GM12878 (cell line): ENCODE data around the gene SORL1. TPM values are rescaled to one million over a fixed set of nuclear protein-coding genes. Genes with fewer than 3 reads are reported as not detected.

Experiments used
- ATAC-seq: fragments of 200-7000 bp; cut with Tn5 transposase; 3 replicates; pipeline ENCODE4 v1.9.1; 2020; ENCODE audit warnings: mild to moderate bottlenecking, moderate library complexity
- BruUV-seq: library from RNA; stranded (reverse); fragments of 400-500 nt; replicated peaks from 2 replicates; lab custom pipeline; 2021; lab: Mats Ljungman, UMichigan
- CTCF ChIA-PET: fragments of 300-600 bp; sonication (Branson Sonifier 250); formaldehyde crosslinking; extraction: SDS; loops from one replicate; lab custom pipeline; 2021; ENCODE audit warnings: inconsistent platforms; lab: Yijun Ruan, JAX
- POLR2A ChIA-PET: fragments of 350-600 bp; formaldehyde crosslinking; extraction: SDS; loops from one replicate; lab custom pipeline; 2021; ENCODE audit warnings: inconsistent platforms; lab: Charles Lee
- RAD21 ChIA-PET: fragments of 300-600 bp; sonication (Branson Sonifier 250); formaldehyde crosslinking; loops from one replicate; lab custom pipeline; 2023; ENCODE audit warnings: antibody characterized with exemption; ENCODE audit not compliant: unreplicated experiment; lab: Charles Lee
- SMC1A ChIA-PET: fragments of 300-600 bp; sonication (Branson Sonifier 250); formaldehyde crosslinking; loops from one replicate; lab custom pipeline; 2023; ENCODE audit not compliant: unreplicated experiment, uncharacterized antibody; lab: Charles Lee
- DNase-seq: peaks from one replicate; pipeline ENCODE4 v3.0.0-alpha.2; 2011; ENCODE audit warnings: low read depth, low spot score
- FAIRE-seq: peaks from 3 replicates; lab custom pipeline; 2011; peaks lifted over from hg19 to GRCh38; lab: Jason Lieb, UNC
- H2AFZ ChIP-seq: 2 replicates; pipeline ENCODE4 v1.6.0; 2011; ENCODE audit warnings: low read depth, low read length, control low read depth; ENCODE audit not compliant: control insufficient read depth
- H3K27ac ChIP-seq: 2 replicates; pipeline ENCODE4 v1.5.1; 2011; ENCODE audit warnings: control low read depth; ENCODE audit not compliant: control insufficient read depth, insufficient read depth
- H3K27me3 ChIP-seq, 2 experiments: replicated peaks in 1 of 2; 2 replicates each; pipeline versions ENCODE4 v1.6.0 to v1.6.1; 2011; ENCODE audit warnings: low read length in 1 of 2; ENCODE audit not compliant: control insufficient read depth in 2 of 2, insufficient read depth in 2 of 2
- H3K36me3 ChIP-seq, 2 experiments: 2 replicates each; pipeline ENCODE4 v1.5.1; 2011; ENCODE audit warnings: low read length in 1 of 2; ENCODE audit not compliant: control insufficient read depth in 2 of 2, insufficient read depth in 2 of 2
- H3K4me1 ChIP-seq: 2 replicates; pipeline ENCODE4 v1.6.1; 2011; ENCODE audit warnings: mild to moderate bottlenecking, low read length, moderate library complexity, mixed read lengths; ENCODE audit not compliant: control insufficient read depth, insufficient read depth
- H3K4me2 ChIP-seq: 2 replicates; pipeline ENCODE4 v1.6.0; 2011; ENCODE audit warnings: control low read depth; ENCODE audit not compliant: control insufficient read depth, insufficient read depth
- H3K4me3 ChIP-seq: fragments of 200-600 bp; sonication (generic); 2 replicates; pipeline ENCODE4 v1.5.1; 2016
- H3K79me2 ChIP-seq: 2 replicates; pipeline ENCODE4 v1.6.0; 2011; ENCODE audit warnings: low read length; ENCODE audit not compliant: control insufficient read depth, insufficient read depth
- H3K9ac ChIP-seq: 2 replicates; pipeline ENCODE4 v1.8.0; 2011; ENCODE audit warnings: low read length, control low read depth, mixed read lengths; ENCODE audit not compliant: control insufficient read depth, insufficient read depth
- H3K9me3 ChIP-seq: replicated peaks from 3 replicates; pipeline ENCODE4 v1.5.1; 2011; ENCODE audit warnings: mild to moderate bottlenecking, low read length; ENCODE audit not compliant: control insufficient read depth, insufficient read depth
- H4K20me1 ChIP-seq: 2 replicates; pipeline ENCODE4 v1.6.0; 2011; ENCODE audit not compliant: control insufficient read depth, insufficient read depth
- BACH1 ChIP-seq: fragments of 450-650 bp; IDR thresholded peaks from 2 replicates; pipeline ENCODE4 v1.6.1; 2017; ENCODE audit warnings: mild to moderate bottlenecking, borderline replicate concordance
- CEBPZ ChIP-seq: fragments of 150-350 bp; IDR thresholded peaks from 2 replicates; pipeline ENCODE4 v1.6.1; 2016; ENCODE audit warnings: low read depth, low read length
- E2F4 ChIP-seq: IDR thresholded peaks from 2 replicates; pipeline ENCODE4 v1.6.1; 2012; ENCODE audit warnings: low read depth, low read length, improper control_type of control experiment
- HDGF ChIP-seq: fragments of 450-650 bp; IDR thresholded peaks from 2 replicates; pipeline ENCODE4 v1.6.1; 2016; ENCODE audit warnings: antibody characterized with exemption
- NFYB ChIP-seq: IDR thresholded peaks from 2 replicates; pipeline ENCODE4 v1.6.1; 2011; ENCODE audit warnings: low read depth, mild to moderate bottlenecking, low read length, improper control_type of control experiment, moderate library complexity; ENCODE audit not compliant: insufficient read depth
- PAX5 ChIP-seq: IDR thresholded peaks from 2 replicates; pipeline ENCODE4 v1.6.1; 2011; ENCODE audit warnings: low read depth, low read length, borderline replicate concordance
- RCOR1 ChIP-seq: conservative IDR thresholded peaks from 2 replicates; pipeline ENCODE4 v1.6.1; 2012; ENCODE audit warnings: low read depth, low read length, improper control_type of control experiment
- SMAD1 ChIP-seq: fragments of 450-650 bp; IDR thresholded peaks from 2 replicates; pipeline ENCODE4 v1.6.1; 2018; ENCODE audit warnings: mild to moderate bottlenecking, low read depth; ENCODE audit not compliant: partially characterized antibody
- SMC3 ChIP-seq: IDR thresholded peaks from 2 replicates; pipeline ENCODE4 v1.6.1; 2011; ENCODE audit warnings: low read length, improper control_type of control experiment, borderline replicate concordance
- SPI1 ChIP-seq: IDR thresholded peaks from 2 replicates; pipeline ENCODE4 v1.6.1; 2011; ENCODE audit warnings: low read depth, mild to moderate bottlenecking, low read length, moderate library complexity, borderline replicate concordance; ENCODE audit not compliant: insufficient read depth
- TCF12 ChIP-seq: IDR thresholded peaks from 2 replicates; pipeline ENCODE4 v1.6.1; 2011; ENCODE audit warnings: low read depth, mild to moderate bottlenecking, low read length
- ZBTB11 ChIP-seq: fragments of 450-650 bp; formaldehyde crosslinking; IDR thresholded peaks from 2 replicates; pipeline ENCODE4 v1.5.0; 2022; ENCODE audit warnings: mild to moderate bottlenecking, missing genetic modification characterization
- ZBTB4 ChIP-seq: fragments of 450-650 bp; formaldehyde crosslinking; IDR thresholded peaks from 2 replicates; pipeline ENCODE4 v1.4.0; 2022; ENCODE audit warnings: mild to moderate bottlenecking, moderate library complexity
- ZZZ3 ChIP-seq: IDR thresholded peaks from 2 replicates; pipeline ENCODE4 v1.6.1; 2011; ENCODE audit warnings: low read depth; ENCODE audit not compliant: control insufficient read depth, insufficient read length
- WGBS: methylation state at CpG from one replicate; pipeline ENCODE4 v1.1.6; 2016; ENCODE audit warnings: low lambda C conversion rate; ENCODE audit not compliant: insufficient replicate concordance, insufficient coverage; ENCODE audit errors: missing lambda C conversion rate; 5-methylcytosine and 5-hydroxymethylcytosine counted together
- in situ Hi-C: fragments of 300-500 bp; cut with MboI; formaldehyde crosslinking; loops from 9 replicates; pipeline ENCODE4 v1.14.3; 2018; ENCODE audit warnings: mixed read lengths
- intact Hi-C: fragments of 100-400 bp; cut with micrococcal nuclease; formaldehyde crosslinking; loops from one replicate; pipeline ENCODE4 v1.14.2; 2022; ENCODE audit not compliant: unreplicated experiment
- polyA plus RNA-seq, 11 experiments: library from polyadenylated mRNA; depleted of rRNA in 4 of 11; unstranded in 6 of 11; stranded (reverse) in 5 of 11; fragments of >200 nt; fragmentation: Nextera tagmentation in 4 of 11; fragmentation: Illumina TruSeq in 1 of 11; extraction: Ambion mirVana in 4 of 11; extraction: Trizol in 1 of 11; gene quantifications; 1 replicate in 1 of 11; 2 replicates in 10 of 11; pipeline versions ENCODE4 v1.2.1 to v1.2.3, GENCODE V29; 2011 to 2016; ENCODE audit warnings: inconsistent platforms in 2 of 11, missing spikeins in 2 of 11, low read depth in 1 of 11
- total RNA-seq, 4 experiments: library from RNA; depleted of rRNA in 3 of 4; stranded (reverse); fragments of >200 nt in 3 of 4; fragmentation: Illumina TruSeq in 1 of 4; extraction: Trizol in 1 of 4; gene quantifications; 2 replicates each; pipeline versions ENCODE4 v1.2.1 to v1.2.3, GENCODE V29; 2013 to 2021

SORL1 gene
- total and polyA plus RNA-seq, 10 of the 15 experiments (the other 5 are each of a cell fraction or from before 2014, with no cell fraction given): 20.2 to 107 (median 59.9) TPM

GRCh38 chr11:121552154-121552553, 100.0 kb downstream of the SORL1 start:
- Histone ChIP-seq H3K4me2 (no peak overlapping the region), H3K36me3 (peaks cover 32 to 54% of the 10 kb centered on the region in 2 experiments), H3K4me1 (peaks cover 25% of the 10 kb centered on the region), H4K20me1 (no peaks in the 10 kb centered on the region), H3K9ac (no peak overlapping the region), H3K9me3 (no peaks in the 10 kb centered on the region), H3K4me3 (no peak overlapping the region), H3K27ac (no peak overlapping the region), H3K79me2 (no peaks in the 10 kb centered on the region; the same call in none of the 2 replicates), H3K27me3 (no peaks in the 10 kb centered on the region), H2AFZ (no peak overlapping the region)
- ChIA-PET CTCF (no interaction called here), SMC1A (interaction anchor here (1.2 kb wide), 1 partner anchor 38 kb away, joined by 3 read pairs; no protein-coding TSS in a partner anchor), POLR2A (no interaction called here), RAD21 (no interaction called here)
- FAIRE-seq (no peak), ATAC-seq (no peak), DNase-seq (no peak)
- 98% methylated on average over 5 of the region's 5 CpGs for WGBS
- intact Hi-C loops: no loop called here
- BruUV-seq: no TSS peak
- in situ Hi-C loops: no loop called here
- TF ChIP-seq SPI1 (no peak), HDGF (no peak), ZZZ3 (no peak), NFYB (no peak), SMC3 (no peak), E2F4 (no peak), ZBTB4 (CRISPR knock-in tag) (no peak), PAX5 (no peak), SMAD1 (no peak), BACH1 (no peak), ZBTB11 (CRISPR knock-in tag) (no peak), CEBPZ (no peak), RCOR1 (no peak), TCF12 (no peak)
